Activated CD8-positive, alpha-beta memory T cell treated with anti-CD3 and anti-CD28 coated beads for 24 hours (primary cell): ENCODE measurements around the gene RPL10A.

Source experiments
- DNase-seq: peaks from one replicate; pipeline ENCODE4 v3.0.0-alpha.2; 2020

RPL10A gene

DNA sequence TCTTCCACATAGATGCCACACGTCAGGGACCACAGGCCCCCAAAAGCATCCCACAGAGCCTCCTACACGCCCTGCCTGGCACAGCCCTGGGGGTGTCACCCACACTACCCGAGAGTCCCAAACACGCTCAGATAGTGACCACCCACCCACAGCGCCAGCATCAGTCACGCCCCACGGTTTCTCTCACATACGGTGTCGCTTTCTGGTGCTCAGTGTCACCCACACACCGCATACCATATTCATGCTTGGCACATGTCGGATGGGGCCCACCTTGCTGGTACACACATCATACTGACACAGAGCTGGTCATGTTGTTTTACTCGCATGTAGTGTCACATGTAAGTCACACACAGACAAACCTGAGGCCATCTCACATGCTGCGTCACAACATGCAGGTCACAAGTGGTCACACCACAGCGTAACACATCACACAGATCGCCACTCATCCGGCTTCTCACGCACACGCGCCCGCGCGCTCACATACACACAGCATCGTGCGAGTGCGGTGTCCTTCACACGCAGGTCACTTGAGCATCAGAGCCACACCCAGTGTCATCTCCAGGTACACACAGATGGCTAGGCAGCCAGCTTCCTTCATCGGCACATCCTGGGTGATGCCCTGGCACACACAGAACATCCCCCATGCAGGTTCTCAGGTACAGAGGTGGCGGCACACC, 25.2 kb downstream of the RPL10A start:
- no peak for DNase-seq

DNA sequence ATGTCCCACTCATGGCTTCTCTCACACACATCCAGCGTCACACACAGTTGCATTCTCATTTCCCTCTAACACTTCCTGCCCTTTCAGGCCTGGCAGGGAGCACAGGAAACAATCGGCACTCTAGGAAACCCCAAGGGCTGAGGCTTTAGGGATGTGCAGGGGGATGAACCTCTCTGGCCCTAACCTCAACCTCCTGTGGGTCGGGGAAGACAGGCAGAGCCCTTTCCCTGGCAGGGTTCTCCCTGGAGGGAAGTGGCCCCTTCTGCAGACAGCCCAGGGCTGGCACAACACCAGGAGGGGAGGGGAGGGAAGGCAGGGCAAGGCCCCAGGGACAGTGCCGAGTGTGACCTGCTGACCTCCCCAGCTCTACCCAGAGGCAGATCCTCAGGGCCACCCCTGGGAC, 26.0 kb downstream of the RPL10A start:
- no peak for DNase-seq

DNA sequence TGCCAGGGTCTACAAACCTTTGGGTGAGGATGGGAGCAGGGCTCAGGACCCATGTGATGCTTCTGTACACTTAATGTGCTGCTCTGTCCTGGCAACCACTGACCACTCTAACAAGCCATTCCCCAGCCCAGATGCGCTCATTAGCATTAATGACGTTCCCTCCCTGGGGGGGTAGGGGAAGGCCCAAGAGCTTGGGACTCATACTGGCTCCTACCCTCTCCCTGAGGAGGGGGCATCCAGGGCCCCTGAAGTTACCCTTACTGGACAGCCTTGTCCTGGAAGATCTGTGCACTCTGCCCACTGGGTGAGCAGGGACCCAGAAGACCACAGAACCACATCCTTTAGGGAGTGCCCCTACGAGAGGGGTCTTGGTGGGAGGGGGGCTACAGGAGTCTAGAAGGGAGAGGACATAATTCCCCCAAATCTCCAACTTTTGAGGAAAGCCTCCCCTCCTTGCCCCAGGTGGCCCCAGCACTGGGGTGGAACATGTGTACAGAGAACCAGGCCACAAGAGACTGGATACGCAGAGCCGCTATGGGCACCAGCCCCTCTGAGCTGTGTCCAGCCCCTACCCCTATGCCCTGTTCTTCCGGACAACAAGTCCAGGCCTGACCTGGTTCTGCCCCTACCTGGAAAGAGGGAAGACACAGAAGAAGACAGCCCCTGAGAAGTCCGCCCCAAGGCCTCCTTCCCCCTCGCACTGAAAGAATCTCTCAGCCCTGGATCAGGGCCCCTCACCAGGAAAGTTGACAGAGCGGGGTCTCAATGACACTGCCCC, 27.2 kb downstream of the RPL10A start:
- DNase-seq: no peak

DNA sequence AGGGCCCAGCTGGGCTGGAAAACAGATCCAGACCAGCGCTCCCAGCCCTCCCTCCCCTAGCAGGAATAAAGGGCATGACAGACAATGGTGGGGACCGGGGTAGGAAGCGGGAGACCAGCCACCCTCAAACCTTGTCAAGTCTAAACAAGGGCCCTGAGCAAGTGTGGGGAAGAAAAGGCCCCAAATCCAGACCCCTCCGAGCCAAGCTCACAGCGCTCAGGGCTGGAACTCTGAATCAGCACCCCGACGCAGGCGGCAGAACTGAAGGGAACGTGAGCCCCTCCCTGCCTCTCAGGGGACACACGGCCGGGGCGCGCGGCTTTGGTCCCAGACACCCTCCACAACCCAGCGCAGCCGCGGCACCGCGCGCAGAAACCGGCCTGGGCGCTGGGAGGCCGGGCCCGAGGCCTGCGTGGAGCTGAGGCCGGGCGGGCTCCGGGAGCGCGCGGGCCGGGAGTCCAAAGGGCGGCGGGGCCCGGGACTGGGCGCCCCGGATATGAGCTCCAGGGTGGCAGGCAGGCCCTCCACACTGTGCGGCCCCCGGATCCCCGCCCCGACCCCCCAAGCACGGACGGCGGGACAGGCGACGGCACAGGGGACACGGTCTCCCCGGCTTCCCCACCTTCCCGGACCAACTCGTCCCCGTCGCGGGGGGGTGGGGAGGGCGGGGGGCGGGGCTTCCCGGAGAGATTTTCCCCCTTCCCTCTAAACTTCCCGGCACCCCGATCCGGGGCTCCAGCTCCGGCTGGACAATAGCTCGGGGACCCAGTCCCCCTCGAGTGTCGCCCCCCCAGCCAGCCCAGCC, 28.0 kb downstream of the RPL10A start:
- DNase-seq: no peak

DNA sequence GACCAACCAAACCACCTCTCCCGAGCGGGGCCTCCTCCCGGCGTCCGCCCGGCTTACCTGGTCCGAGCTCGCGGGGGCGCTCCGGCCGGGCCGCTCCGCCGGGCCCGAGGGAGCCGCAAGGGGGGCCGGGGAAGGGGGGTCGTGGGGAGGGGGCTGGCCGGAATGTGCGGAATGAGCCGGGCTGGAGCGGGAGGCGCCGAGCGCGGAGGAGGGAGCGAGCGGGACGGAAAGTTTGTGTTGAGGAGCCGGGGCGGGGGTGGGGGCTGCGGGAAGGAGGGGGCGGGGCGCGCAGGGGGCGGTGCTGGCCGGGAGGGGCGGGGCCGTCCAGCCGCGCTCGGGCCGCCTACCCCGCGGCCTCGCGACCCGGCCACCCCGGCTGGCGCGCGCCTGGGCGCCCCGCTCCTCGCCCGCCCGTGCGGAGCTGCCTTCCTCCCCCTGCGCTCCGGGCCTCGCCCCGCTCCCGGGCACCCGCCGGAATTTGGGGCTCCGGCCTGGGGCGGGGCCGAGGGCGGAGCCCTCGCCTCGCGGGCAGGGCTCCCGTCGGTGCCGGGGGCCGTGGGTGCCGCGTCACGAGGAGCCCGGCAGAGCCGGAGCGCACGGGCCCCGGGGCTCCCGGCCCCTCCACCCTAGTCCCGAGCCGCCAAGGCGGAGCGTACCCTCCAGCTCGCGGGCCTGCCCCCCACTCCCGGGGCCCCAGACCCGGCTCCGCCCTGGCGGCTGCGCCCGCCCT, 28.8 kb downstream of the RPL10A start, which contains the start of gene TEAD3:
TSS of gene TEAD3 (minus strand) at position 239 of the 730 bp plus-strand sequence.
- peak; percentile 88 for DNase-seq

DNA sequence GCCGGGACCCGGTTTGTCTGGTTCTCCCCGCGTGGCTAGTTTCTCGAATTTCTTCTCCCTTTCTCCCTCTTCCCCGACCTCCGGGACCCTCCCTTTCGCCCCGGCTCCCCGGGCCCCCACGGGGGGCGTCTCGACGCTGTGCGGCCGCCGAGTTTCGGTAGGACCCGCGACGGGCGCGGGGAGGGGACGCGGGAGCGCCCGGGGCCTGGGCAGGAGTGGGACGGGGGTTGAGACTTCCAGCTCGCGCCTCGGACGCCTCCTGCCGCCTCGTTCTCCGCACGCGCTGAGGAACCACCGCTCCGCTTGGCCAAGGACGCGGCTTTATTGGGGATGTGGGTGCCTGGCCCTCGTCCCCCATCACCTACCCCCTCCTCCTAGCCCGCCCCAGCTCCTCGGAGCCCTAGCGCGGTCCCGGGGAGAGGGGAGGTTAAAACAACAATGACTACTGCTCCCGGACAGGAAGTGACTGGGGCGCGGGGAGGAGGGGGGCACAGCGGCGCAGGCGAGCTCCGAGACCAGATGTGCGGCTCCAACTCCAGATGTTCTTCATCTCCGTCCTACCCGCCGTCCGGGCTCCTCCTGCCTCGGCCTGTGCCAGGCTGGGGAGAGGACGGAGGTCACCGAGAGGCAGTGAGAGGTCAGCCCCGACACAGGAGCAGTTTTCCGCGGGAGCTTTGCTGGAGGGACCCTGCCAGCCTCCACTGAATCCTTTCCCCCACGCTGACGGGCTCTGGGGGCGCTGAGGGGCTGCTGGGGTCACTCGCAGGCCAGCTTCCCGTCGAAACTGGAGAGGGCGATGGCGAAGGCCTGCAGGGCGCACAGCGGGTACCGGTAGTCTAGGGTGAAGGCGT, 29.6 kb downstream of the RPL10A start:
- peak; percentile 84 for DNase-seq

DNA sequence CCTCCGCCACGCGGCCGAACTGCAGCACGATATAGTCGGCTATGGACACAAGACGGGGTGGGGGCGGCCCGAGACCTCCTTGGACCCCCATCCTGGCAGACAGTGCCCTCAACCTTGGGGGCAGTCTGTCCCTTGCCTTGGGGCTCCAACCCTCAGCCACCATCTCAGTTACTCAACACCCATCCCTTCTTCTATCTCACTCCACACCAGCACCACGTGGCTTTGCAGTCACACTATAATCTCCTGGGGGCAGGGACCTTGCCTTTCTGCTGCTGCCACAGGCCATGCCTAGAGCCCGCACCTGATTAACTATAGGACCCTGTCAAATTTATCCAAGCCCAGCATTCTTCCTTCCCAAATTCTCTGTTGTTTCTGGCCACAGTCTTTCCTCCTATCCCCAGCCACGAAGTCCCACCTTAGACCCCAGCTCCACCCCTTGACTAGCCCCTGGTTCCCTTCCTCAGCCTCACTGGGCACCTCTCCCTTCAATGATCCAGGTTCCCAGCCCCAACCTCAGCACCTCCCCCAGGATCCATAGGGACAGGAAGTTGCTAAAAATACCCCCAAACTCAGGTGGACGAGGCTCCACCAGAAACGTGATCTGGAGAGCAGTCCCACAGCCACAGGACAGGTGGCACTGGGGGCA, 30.3 kb downstream of the RPL10A start:
- peak; percentile 64 for DNase-seq

DNA sequence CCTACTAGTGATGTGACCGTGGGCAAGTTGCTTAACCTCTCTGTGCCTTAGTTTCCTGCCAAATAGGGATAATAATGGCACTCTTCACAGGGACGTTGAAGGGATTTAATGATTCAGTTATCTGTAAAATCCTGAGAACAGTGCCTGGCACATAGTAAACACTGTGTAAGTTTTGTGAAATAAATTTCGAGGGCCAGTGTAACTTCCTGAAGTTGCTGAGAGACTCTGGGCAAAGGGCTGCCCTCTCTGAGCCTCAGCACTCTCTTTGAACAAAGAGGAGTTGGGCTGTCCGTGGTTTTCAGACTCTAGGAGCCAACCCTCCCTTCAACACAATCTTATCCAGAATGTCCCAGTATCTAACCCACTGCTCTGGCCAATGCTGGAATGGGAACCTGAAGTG, 31.2 kb downstream of the RPL10A start:
- no peak for DNase-seq

DNA sequence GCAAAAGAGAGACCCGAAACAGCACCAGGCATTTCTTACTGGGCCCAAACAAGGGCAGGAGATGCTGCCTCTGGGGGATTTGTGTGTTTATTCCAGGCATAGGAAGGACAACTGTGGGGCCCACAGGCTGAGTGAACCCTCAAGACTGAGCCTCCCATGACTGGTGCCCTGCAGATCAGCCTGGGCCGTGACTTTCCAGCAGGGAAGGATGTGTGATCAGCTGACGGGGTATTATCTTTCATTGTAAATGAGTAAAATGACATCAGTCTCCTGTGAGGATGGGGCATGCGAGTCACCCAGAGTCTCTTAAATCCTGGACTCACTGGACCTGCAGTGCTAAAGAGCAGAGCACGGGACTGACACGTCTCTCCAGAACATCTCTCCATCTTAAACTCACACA, 32.6 kb downstream of the RPL10A start:
- DNase-seq: no peak

DNA sequence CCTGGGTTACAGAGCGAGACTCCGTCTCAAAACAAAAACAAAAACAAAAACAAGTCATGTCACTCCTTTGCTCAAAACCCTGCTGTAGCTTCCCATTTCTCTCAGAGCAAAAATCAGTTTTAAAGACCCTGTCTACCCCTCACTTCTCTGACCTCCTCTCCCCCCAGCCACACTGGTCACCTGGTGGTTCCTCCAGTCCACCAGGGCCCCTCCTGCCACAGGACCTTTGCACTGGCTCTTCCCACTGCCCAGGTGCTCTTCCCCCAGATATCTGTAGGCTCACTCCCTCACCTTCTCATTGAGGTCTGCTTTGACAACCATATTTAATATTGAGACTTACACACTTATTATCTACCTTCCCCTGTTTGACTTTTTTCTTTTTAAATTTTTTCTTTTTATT, 33.6 kb downstream of the RPL10A start:
- DNase-seq: no peak

DNA sequence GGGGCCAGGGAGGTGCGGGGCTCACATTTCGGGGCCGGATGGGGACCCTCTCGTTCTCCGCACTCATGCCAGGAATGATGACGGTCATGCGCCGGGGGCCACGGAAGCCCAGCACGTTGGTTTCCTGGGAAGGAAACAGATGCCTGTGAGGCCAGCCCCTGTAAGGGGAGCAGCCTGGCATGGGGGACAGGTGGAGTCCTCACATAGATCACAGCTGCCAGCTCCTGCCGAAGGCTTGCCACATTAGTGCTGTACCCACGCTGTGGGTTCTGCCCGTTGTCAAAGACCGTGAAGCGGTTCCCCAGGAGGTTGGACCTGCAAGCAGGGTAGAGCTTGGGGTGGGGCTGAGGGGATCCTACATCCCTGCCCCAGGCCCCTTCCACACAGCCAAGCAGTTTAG, 35.3 kb downstream of the RPL10A start:
- no peak for DNase-seq

DNA sequence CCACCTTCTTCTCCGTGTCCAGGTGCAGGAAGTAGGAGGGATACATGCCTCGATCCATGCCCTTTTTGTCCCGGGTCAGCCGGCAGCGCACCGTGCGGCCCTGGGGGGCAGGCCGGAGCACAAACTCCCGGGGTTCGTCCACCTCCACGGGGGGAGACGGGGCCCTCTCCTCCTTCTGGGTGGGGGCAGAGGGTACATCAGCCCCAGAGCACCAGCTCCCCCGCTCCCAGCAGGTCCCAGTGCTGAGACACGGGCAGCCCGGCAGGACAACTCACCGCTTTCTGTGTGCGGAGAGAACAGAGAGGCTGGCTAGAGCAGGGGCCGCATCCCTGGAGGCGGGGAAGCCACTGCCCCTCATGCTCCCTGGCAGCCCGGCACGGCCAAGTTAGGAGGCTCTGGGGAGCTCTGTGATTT, 37.8 kb downstream of the RPL10A start:
- no peak for DNase-seq

DNA sequence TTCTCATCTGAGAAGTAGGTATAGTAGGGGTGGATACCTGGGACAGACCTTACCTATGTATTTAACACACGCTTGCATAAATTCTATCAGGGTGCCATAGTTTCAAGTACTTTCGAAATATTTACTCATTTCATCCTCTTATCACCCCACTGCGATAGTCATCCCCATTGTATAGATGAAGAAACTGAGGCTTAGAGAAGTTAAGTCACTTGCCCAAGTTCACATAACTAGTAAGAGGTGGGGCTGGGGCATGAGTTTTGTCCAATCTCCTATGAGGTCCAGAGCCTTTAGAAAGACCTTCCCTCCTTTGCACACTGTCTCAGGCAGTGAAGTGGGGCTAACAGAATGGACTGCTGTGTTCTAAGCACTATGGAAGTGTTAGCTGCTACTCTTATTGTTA, 38.3 kb downstream of the RPL10A start:
- DNase-seq: no peak

DNA sequence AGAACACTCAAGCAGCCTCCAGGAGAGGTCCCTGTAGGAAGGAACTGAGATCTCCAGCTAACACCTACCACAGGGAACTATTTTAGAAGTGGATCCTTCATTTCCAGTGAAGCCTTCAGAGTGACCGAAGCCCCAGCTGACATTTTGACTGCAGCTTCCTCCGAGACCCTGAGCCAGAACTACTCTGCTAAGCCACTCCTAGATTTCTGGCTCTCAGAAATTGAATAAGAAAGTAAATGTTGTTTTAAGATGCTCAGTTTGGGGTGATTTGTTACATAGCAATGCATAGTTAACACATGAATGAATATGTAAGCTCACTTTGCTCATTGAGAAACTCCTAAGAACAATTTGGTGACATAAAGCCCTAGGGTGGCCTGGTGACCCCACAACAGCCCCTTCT, 39.0 kb downstream of the RPL10A start:
- DNase-seq: no peak

DNA sequence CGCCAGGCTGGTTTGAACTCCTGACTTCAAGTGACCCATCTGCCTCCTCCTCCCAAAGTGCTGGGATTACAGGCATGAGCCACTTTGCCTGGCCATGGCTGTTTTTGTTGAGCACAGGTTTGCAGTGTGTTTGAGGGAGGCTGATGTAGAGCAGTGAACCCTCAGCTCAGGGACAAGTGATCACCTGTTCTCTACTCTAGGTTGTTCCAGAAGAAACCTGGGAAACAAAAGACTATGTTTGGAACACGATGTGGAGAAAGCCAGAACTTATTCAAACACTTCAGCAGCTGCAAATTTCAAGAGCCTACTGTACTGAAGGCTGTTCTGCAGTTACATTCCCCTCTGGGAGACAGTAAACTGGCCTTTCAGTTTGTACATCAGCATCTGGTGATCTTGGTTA, 39.8 kb downstream of the RPL10A start:
- no peak for DNase-seq

DNA sequence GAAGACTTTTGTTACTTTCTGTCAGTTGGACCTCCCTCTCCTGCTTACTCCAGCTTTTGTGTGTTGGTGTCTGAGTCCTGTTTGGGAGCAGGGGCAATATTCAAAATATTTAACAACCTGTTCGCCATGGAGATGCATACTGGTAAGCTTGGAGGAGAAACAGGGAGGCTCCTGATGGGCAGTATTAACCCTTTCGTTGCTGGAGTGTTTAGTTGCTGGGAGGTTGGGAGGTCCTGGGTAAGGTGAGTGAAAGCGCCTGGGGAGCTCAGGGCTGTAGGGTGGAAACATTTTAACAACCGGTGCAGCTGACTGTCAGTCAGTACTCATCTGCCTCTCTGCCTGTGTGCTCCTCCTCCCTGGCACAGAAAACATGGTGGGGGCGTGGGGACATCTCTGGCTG, 40.3 kb downstream of the RPL10A start:
- DNase-seq: no peak

DNA sequence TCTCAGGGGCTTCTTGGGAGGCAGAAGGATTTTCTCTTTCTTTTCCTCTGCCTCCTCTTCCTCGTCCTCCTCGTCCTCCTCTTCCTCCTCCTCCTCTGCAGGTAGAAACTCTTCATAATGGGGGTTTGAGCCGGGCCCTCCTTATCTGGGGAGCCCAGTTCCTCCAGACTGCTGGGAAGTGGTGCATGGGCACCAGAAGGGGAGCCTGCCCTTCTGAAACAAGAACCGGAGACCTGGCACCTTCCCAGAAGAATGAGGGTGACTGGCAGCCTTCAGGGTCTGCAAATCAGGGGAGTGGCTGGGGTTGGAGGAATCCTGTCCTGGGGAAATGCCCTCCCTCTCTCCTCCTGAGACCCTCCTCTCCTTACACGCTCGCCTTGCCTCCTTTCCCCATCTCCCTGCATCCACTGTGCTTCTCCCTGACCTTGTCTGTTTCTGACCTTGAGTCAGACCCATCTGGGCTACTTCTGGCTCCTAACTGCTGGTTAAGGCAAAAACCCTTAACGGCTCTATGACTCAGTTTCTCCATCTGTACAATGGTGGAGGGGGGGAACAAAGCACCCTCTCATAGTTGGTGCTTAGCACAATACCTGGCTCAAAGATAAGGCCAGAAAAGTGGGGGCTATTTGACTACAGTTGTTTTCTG, 42.8 kb downstream of the RPL10A start:
- no peak for DNase-seq

DNA sequence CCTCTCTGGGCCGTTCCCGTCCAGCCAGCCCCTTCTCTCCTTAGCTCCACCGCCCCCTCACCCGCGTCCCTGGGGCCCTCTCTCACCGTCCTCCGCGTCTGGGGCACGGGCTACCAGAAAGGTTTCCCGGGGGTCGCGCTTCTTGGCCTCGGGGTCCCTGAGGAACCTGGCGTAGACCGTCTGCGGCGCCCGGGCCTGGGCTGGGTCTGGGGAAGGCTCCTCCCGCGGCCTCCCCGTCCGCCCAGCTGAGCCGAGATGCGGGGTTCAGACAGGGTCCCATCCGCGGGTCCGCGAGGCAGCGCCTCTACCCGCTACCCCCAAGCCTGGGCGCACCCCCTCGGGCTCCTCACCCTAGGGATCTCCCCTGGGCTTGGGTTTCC, 43.4 kb downstream of the RPL10A start:
- no peak for DNase-seq

DNA sequence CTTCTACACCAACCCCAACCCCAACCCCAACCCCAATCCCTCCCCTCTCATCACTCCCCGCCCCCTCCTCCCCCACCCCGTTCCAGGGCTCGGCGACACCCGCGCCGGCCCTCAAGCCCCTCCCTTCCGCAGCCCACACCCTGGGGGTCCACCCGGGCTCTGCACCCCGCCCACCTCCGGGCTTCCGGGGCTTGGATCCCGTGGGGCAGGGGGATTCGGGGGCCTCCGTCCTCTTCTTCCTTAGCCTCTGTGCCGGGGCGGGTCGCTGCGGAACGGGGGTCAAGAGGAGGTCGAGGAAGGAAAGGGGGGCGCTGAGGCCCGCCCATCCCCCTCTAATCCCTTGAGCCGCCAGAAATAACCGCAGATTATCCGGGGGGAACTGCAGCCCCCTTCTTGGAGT, 43.8 kb downstream of the RPL10A start:
- DNase-seq: no peak

DNA sequence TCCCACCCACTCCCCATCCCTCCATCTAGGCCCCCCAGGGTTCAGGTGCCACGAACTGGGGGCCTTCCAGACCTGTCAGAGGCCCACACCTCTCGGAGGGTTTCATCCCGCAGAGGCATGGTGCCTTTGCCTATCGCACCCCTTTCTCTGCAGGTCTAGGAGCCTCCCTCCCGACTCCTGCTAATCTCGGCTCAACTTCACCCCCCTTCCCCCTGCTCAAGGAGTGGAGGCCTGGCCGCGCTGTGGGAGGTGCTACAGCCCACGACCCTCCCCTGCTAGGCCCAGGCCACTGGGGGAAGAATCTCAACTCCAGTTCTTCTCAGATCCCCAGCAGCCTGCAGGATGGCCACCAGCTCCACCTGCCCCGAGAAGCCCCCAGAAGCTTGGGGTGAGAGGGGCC, 44.5 kb downstream of the RPL10A start, which contains the start of gene TULP1:
TSS of gene TULP1 (minus strand) at position 157 of the 400 bp plus-strand sequence. CDS start at position 119, 38 bp downstream.
- no peak for DNase-seq

DNA sequence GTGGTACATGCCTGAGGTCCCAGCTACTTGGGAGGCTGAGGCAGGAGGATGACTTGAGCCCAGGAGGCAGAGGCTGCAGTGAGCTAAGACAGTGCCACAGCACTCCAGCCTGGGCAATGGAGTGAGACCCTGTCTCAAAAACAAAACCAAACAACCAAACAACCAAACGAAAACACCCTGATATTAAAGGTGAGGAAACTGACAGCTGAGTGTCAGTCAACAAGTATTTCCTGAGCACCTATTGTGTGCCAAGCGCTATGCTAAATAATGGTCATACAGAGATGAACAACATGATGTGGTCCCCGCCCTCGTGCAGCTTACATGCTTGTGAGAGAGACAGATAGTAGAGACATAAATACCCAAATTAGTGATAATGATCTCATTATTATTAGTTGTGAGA, 46.4 kb downstream of the RPL10A start:
- DNase-seq: no peak
